A549 (cell line): Measurements from ENCODE around the gene SPECC1. TPM values are rescaled to one million over a fixed set of nuclear protein-coding genes. Genes with fewer than 3 reads are reported as not detected.
A peak's percentile ranks its signal among the peaks of the same experiment; 100 is the strongest.

Experiments
- ATAC-seq, 2 experiments: fragments of 200-7000 bp in 1 of 2; fragments of >200 bp in 1 of 2; cut with Nextera tagmentation in 1 of 2; cut with Tn5 transposase in 1 of 2; 3 replicates each; pipeline versions ENCODE4 v1.8.0 to v1.9.1; 2018 to 2020; ENCODE audit warnings: mild to moderate bottlenecking in 1 of 2, moderate library complexity in 1 of 2
- CTCF ChIA-PET: fragments of 300-600 bp; sonication (Branson Sonifier 250); formaldehyde crosslinking; extraction: SDS; loops from one replicate; lab custom pipeline; 2021; ENCODE audit warnings: antibody characterized with exemption, inconsistent platforms; lab: Yijun Ruan, JAX
- POLR2A ChIA-PET: fragments of 350-600 bp; formaldehyde crosslinking; extraction: SDS; loops from one replicate; lab custom pipeline; 2021; ENCODE audit warnings: antibody characterized with exemption, inconsistent platforms; lab: Yijun Ruan, JAX
- DNase-seq, 2 experiments: peaks; one replicate each; pipeline versions ENCODE4 v3.0.0 to v3.0.0-alpha.2; 2011 to 2016; ENCODE audit warnings: low read depth in 1 of 2, low spot score in 1 of 2
- FAIRE-seq: peaks from 2 replicates; lab custom pipeline; 2011; peaks lifted over from hg19 to GRCh38; lab: Jason Lieb, UNC
- H3K27ac ChIP-seq, 2 experiments: fragments of >200 bp; sonication (Bioruptor Twin); formaldehyde crosslinking; 3 replicates each; pipeline ENCODE4 v1.5.1; 2016 to 2017
- H3K4me1 ChIP-seq: fragments of >200 bp; sonication (Bioruptor Twin); formaldehyde crosslinking; 3 replicates; pipeline ENCODE4 v1.6.1; 2016
- H3K4me2 ChIP-seq: fragments of >200 bp; sonication (Bioruptor Twin); formaldehyde crosslinking; 3 replicates; pipeline ENCODE4 v1.6.1; 2016
- H3K4me3 ChIP-seq: fragments of >200 bp; sonication (Bioruptor Twin); formaldehyde crosslinking; 3 replicates; pipeline ENCODE4 v1.5.1; 2016
- H3K9me3 ChIP-seq: fragments of >200 bp; sonication (Bioruptor Twin); formaldehyde crosslinking; 3 replicates; pipeline ENCODE4 v1.6.1; 2016
- BHLHE40 ChIP-seq: IDR thresholded peaks from 2 replicates; pipeline ENCODE4 v1.6.1; 2012; ENCODE audit warnings: low read depth, low read length, inconsistent platforms
- CHD4 ChIP-seq: fragments of 200-600 bp; sonication (generic); IDR thresholded peaks from 2 replicates; pipeline ENCODE4 v1.6.1; 2016; ENCODE audit warnings: antibody characterized with exemption, mild to moderate bottlenecking, borderline replicate concordance
- EHF ChIP-seq: fragments of 250-450 bp; sonication (Bioruptor Pico); IDR thresholded peaks from 2 replicates; pipeline ENCODE4 v1.5.0; 2020; ENCODE audit warnings: mild to moderate bottlenecking
- EHMT2 ChIP-seq: fragments of 200-600 bp; sonication (generic); IDR thresholded peaks from 2 replicates; pipeline ENCODE4 v1.6.1; 2016; ENCODE audit warnings: antibody characterized with exemption, low read depth, mild to moderate bottlenecking, moderate library complexity
- ESRRA ChIP-seq: fragments of 150-350 bp; IDR thresholded peaks from 2 replicates; pipeline ENCODE4 v1.6.1; 2014; ENCODE audit warnings: mild to moderate bottlenecking, low read length, borderline replicate concordance
- FOSB ChIP-seq: fragments of 250-450 bp; sonication (Bioruptor Pico); IDR thresholded peaks from 2 replicates; pipeline ENCODE4 v1.5.0; 2020; ENCODE audit warnings: mild to moderate bottlenecking, moderate library complexity
- FOXS1 ChIP-seq: fragments of 250-450 bp; sonication (Bioruptor Pico); IDR thresholded peaks from 2 replicates; pipeline ENCODE4 v1.5.0; 2020; ENCODE audit warnings: mild to moderate bottlenecking, moderate library complexity
- GATA3 ChIP-seq: IDR thresholded peaks from 2 replicates; pipeline ENCODE4 v1.6.1; 2012; ENCODE audit warnings: borderline replicate concordance
- HES2 ChIP-seq: fragments of >200 bp; sonication (Bioruptor Twin); formaldehyde crosslinking; IDR thresholded peaks from 2 replicates; pipeline ENCODE4 v1.6.1; 2016
- HEYL ChIP-seq: fragments of 250-450 bp; sonication (Bioruptor Pico); IDR thresholded peaks from 2 replicates; pipeline ENCODE4 v1.8.0; 2021; ENCODE audit warnings: mild to moderate bottlenecking, moderate library complexity
- JUNB ChIP-seq: fragments of >200 bp; sonication (Bioruptor Twin); formaldehyde crosslinking; IDR thresholded peaks from 2 replicates; pipeline ENCODE4 v1.6.1; 2016
- KDM5A ChIP-seq: fragments of 200-600 bp; sonication (generic); IDR thresholded peaks from 2 replicates; pipeline ENCODE4 v1.6.1; 2016; ENCODE audit warnings: antibody characterized with exemption, mild to moderate bottlenecking
- MAX ChIP-seq: IDR thresholded peaks from 2 replicates; pipeline ENCODE4 v1.6.1; 2012
- MAZ ChIP-seq: fragments of 150-350 bp; IDR thresholded peaks from 2 replicates; pipeline ENCODE4 v1.6.1; 2014; ENCODE audit warnings: antibody characterized with exemption, low read depth, low read length, borderline replicate concordance
- NFE2L2 ChIP-seq: fragments of 150-350 bp; conservative IDR thresholded peaks from 2 replicates; pipeline ENCODE4 v1.6.1; 2014; ENCODE audit warnings: low read length
- NPAS2 ChIP-seq: fragments of 250-450 bp; sonication (Bioruptor Pico); IDR thresholded peaks from 2 replicates; pipeline ENCODE4 v1.8.0; 2022; ENCODE audit warnings: mild to moderate bottlenecking, moderate library complexity, borderline replicate concordance
- RARB ChIP-seq: fragments of 250-450 bp; sonication (Bioruptor Pico); IDR thresholded peaks from 2 replicates; pipeline ENCODE4 v1.8.0; 2021; ENCODE audit warnings: mild to moderate bottlenecking, moderate library complexity
- REST ChIP-seq: fragments of 200-600 bp; sonication (generic); IDR thresholded peaks from 2 replicates; pipeline ENCODE4 v1.6.1; 2016; ENCODE audit warnings: antibody characterized with exemption, mild to moderate bottlenecking, moderate library complexity
- RNF2 ChIP-seq: fragments of 200-600 bp; sonication (generic); IDR thresholded peaks from 2 replicates; pipeline ENCODE4 v1.6.1; 2016; ENCODE audit warnings: low read depth, mild to moderate bottlenecking, antibody characterized with exemption, moderate library complexity, borderline replicate concordance
- SREBF2 ChIP-seq: fragments of 450-650 bp; IDR thresholded peaks from 2 replicates; pipeline ENCODE4 v1.6.1; 2014; ENCODE audit warnings: mild to moderate bottlenecking, moderate library complexity
- WGBS: methylation state at CpG from one replicate; pipeline ENCODE4 v1.1.6; 2017; ENCODE audit errors: missing lambda C conversion rate; 5-methylcytosine and 5-hydroxymethylcytosine counted together
- polyA plus RNA-seq, 4 experiments: library from polyadenylated mRNA; depleted of rRNA in 3 of 4; stranded (reverse); fragments of >200 nt; fragmentation: RNase III in 1 of 4; extraction: RNeasy Plus Mini Kit Qiagen cat#74134 plus additional on column Dnase treatment in 1 of 4; gene quantifications; 2 replicates in 3 of 4; 3 replicates in 1 of 4; pipeline ENCODE4 v1.2.3, GENCODE V29; 2011 to 2017
- TF ChIP-seq, protein P1 (sequence below): fragments of 250-450 bp; sonication (Bioruptor Pico); IDR thresholded peaks from 2 replicates; pipeline ENCODE4 v1.5.0; 2020; ENCODE audit warnings: low read depth, mild to moderate bottlenecking, moderate library complexity

The SPECC1 gene
- polyA plus RNA-seq, 2 of the 4 experiments (the other 2 are of a cell fraction) = 45.1 to 66.2 TPM

DNA sequence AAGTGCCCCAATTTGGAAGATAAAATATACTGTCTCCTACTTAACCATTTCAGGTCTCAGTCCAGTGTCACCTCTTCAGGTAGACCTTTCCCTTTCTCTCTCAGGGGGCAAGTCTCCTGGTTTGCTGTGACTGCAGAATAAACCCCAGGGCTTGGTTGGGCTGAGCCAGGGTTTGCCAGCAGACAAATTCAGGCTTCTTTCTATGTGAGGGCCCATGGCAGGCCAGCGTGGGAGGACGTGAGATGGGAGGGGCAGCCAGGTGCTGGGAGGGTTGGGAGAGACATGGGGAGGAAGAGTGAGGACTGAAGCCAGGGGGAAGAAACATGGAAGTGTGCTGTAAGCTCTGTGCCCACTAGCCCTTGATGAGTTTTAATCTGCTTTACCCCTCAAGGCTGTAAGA is 163.2 kb downstream of the SPECC1 start:
- ChIA-PET CTCF (interaction anchor here (0.9 to 1.8 kb wide), 6 partner anchors 13 to 110 kb away, joined by 3 to 7 read pairs (median 4); no protein-coding TSS in a partner anchor), POLR2A (interaction anchor here (0.8 to 1.5 kb wide), 2 partner anchors 17 to 34 kb away, joined by 3 to 6 read pairs; no protein-coding TSS in a partner anchor)
- Histone ChIP-seq H3K9me3 (no peaks in the 10 kb centered on the region), H3K27ac (peak overlapping the region in 1 of 2 experiments; percentile 33; a peak in 3 of 6 replicates), H3K4me2 (0 out of 3 replicates have a peak overlapping the region, but pooled peaks have one; percentile 25), H3K4me1 (peaks cover 44% of the 10 kb centered on the region), H3K4me3 (no peak overlapping the region)
- FAIRE-seq (no peak), ATAC-seq (peak; percentile 10 to 14; a peak in 3 of 6 replicates), DNase-seq (no peak)
- WGBS = 96% methylated on average over 2 of the region's 2 CpGs
- no peak for TF ChIP-seq ESRRA
- no peak for TF ChIP-seq CHD4
- no peak for TF ChIP-seq JUNB
- TF ChIP-seq KDM5A = no peak
- TF ChIP-seq BHLHE40 = no peak
- TF ChIP-seq SREBF2 = no peak

DNA sequence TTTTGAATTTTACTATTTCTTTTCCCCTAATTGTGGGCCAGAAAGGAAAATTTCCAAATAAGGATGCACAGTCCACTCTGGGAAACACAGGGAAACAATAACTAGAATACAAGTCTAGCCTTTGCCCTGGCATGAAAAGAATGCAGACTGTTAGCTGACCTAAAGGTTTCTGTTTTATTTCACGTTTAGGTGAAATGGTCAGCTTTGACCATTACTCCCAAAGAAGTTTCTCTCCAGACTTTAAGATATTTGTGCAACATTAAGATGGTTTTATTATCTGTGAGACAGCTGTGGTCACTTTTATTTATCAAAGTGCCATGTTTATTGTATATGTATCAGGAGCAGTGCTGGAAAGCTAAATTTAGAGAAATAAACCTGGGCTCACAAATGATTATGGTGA is 163.9 kb downstream of the SPECC1 start:
- FAIRE-seq (no peak), ATAC-seq (no peak), DNase-seq (no peak)
- 41% methylated on average over 1 of the region's 1 CpG for WGBS
- Histone ChIP-seq H3K4me1 (peaks cover 45% of the 10 kb centered on the region), H3K27ac (peak overlapping the region in 1 of 2 experiments; percentile 33; a peak in 2 of 6 replicates), H3K4me3 (no peak overlapping the region), H3K9me3 (no peaks in the 10 kb centered on the region), H3K4me2 (peak overlapping the region; percentile 25; the same call in 1 of the 3 replicates)
- no peak for TF ChIP-seq EHF (CRISPR knock-in tag)
- TF ChIP-seq RARB = no peak
- TF ChIP-seq BHLHE40 = no peak
- TF ChIP-seq EHMT2 = no peak
- TF ChIP-seq HES2 = no peak
- no peak for TF ChIP-seq MAZ
- TF ChIP-seq MAX = no peak
- CTCF ChIA-PET = interaction anchor here (0.7 to 1.8 kb wide), 7 partner anchors 9 to 180 kb away, joined by 3 to 7 read pairs (median 4); no protein-coding TSS in a partner anchor
- POLR2A ChIA-PET = interaction anchor here (0.9 kb wide), 1 partner anchor 16 kb away, joined by 3 read pairs; no protein-coding TSS in a partner anchor

DNA sequence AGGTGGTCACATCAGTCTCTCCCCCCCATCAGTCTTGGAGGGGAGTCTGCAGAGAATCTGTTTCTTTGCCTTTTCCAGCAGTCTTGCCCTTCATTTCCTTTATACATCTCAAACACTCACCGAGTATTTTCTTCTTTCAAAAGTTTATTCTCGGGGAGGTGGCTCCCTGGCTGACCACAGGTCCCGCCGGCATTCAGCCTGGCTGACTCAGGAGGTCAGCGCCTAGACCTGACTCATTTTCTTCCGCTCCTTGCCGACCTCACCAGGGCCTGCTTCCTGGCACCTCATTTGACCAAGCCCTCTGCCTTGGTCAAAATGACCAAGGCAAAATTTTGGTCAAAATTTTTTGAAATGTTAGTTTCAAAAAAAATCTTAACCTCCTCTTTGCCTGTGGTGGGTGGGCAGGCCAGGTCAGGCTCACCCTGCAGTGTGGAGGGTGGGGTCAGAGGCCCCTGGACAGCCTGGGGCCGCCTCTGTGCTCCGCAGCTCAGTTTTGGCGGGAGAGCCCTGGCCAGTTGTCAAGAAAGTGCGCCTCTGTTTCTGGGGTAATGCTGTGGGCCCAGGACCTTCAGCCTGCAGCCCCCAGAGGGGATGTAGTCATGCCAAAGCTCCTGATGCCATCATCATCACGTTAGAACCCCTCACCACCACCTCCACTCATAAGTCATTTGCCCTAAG is 165.6 kb downstream of the SPECC1 start:
- Histone ChIP-seq H3K9me3 (no peaks in the 10 kb centered on the region), H3K4me1 (peaks cover 45% of the 10 kb centered on the region), H3K4me3 (no peak overlapping the region), H3K4me2 (peak overlapping the region; percentile 6; the same call in 1 of the 3 replicates), H3K27ac (peak overlapping the region in 1 of 2 experiments; percentile 65; a peak in 3 of 6 replicates)
- FAIRE-seq (no peak), ATAC-seq (peak in 1 of 2 experiments; percentile 51; a peak in 2 of 6 replicates), DNase-seq (no peak)
- ChIA-PET CTCF (interaction anchor here (0.8 to 1.2 kb wide), 2 partner anchors 11 to 54 kb away, joined by 3 to 5 read pairs; no protein-coding TSS in a partner anchor), POLR2A (no interaction called here)
- TF ChIP-seq, protein P1, sequence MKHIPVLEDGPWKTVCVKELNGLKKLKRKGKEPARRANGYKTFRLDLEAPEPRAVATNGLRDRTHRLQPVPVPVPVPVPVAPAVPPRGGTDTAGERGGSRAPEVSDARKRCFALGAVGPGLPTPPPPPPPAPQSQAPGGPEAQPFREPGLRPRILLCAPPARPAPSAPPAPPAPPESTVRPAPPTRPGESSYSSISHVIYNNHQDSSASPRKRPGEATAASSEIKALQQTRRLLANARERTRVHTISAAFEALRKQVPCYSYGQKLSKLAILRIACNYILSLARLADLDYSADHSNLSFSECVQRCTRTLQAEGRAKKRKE (CRISPR knock-in tag) = no peak
- TF ChIP-seq HEYL (CRISPR knock-in tag) (no peak), GATA3 (no peak), NPAS2 (CRISPR knock-in tag) (no peak), FOSB (CRISPR knock-in tag) (no peak), FOXS1 (CRISPR knock-in tag) (no peak), REST (no peak), NFE2L2 (no peak), RNF2 (no peak), CHD4 (no peak)
- WGBS = 81% methylated on average over 12 of the region's 12 CpGs
